ENCODE measurements around the gene SEMA5A.

DNA sequence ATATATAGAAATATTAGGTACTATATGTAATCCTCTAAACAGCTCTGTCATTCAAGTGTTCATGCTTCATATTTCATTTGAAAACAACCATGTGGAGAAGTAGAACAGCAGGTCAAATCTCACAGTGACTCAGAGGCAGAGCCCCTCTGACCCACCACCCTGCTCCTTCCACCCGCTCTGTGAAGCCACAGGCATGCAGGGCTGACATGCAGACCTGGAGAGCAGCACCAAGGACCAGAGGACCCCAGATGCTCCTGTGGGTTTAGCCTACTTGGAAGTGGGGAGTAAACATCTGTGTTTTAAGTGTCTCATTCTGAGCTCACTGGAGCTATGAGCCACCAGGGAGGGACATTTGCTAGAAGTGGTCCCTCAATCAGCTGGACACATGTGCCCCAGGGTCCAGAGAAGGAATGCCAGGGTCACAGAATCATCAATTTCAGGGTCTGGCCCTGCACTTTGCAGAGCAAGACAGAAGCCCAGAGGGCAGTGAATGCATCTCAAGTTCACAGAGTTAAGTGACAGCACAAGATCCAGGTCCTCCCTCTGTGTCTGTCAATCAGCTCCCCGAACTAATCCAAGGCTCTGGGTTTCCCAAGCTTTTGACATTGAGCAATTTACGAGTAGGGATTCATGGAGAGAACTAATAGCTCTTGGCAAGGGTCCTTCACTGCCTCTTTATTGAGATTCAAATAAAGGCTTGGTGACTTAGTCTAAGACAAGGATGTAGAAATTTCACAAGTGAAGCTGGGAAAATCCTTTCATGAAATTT, 441.1 kb downstream of the SEMA5A start:
- TF ChIP-seq, protein P1, sequence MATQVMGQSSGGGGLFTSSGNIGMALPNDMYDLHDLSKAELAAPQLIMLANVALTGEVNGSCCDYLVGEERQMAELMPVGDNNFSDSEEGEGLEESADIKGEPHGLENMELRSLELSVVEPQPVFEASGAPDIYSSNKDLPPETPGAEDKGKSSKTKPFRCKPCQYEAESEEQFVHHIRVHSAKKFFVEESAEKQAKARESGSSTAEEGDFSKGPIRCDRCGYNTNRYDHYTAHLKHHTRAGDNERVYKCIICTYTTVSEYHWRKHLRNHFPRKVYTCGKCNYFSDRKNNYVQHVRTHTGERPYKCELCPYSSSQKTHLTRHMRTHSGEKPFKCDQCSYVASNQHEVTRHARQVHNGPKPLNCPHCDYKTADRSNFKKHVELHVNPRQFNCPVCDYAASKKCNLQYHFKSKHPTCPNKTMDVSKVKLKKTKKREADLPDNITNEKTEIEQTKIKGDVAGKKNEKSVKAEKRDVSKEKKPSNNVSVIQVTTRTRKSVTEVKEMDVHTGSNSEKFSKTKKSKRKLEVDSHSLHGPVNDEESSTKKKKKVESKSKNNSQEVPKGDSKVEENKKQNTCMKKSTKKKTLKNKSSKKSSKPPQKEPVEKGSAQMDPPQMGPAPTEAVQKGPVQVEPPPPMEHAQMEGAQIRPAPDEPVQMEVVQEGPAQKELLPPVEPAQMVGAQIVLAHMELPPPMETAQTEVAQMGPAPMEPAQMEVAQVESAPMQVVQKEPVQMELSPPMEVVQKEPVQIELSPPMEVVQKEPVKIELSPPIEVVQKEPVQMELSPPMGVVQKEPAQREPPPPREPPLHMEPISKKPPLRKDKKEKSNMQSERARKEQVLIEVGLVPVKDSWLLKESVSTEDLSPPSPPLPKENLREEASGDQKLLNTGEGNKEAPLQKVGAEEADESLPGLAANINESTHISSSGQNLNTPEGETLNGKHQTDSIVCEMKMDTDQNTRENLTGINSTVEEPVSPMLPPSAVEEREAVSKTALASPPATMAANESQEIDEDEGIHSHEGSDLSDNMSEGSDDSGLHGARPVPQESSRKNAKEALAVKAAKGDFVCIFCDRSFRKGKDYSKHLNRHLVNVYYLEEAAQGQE (IDR thresholded peaks at IDR 0.05; ENCODE audit: insufficient replicate concordance, low read depth): no peak
- TF ChIP-seq GABPA (IDR thresholded peaks at IDR 0.05; ENCODE audit: low read depth) (no peak), POLR2AphosphoS5 (IDR thresholded peaks at IDR 0.05; ENCODE audit: low read depth) (no peak), SPI1 (IDR thresholded peaks at IDR 0.05; ENCODE audit: borderline replicate concordance, low read depth) (no peak)
- TF ChIP-seq, protein P2, sequence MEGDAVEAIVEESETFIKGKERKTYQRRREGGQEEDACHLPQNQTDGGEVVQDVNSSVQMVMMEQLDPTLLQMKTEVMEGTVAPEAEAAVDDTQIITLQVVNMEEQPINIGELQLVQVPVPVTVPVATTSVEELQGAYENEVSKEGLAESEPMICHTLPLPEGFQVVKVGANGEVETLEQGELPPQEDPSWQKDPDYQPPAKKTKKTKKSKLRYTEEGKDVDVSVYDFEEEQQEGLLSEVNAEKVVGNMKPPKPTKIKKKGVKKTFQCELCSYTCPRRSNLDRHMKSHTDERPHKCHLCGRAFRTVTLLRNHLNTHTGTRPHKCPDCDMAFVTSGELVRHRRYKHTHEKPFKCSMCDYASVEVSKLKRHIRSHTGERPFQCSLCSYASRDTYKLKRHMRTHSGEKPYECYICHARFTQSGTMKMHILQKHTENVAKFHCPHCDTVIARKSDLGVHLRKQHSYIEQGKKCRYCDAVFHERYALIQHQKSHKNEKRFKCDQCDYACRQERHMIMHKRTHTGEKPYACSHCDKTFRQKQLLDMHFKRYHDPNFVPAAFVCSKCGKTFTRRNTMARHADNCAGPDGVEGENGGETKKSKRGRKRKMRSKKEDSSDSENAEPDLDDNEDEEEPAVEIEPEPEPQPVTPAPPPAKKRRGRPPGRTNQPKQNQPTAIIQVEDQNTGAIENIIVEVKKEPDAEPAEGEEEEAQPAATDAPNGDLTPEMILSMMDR (IDR thresholded peaks at IDR 0.05; ENCODE audit: insufficient read depth, low read length): no peak
